Amygdala (tissue), 56 donors: ENCODE data around the gene P2RY11.
A peak's percentile ranks its signal among the peaks of the same experiment; 100 is the strongest.

ENCODE experiments used
- DNase-seq, 56 donors: peaks; one replicate each; lab custom pipeline; 2025; lab: John Stamatoyannopoulos, UW

P2RY11 gene

DNA sequence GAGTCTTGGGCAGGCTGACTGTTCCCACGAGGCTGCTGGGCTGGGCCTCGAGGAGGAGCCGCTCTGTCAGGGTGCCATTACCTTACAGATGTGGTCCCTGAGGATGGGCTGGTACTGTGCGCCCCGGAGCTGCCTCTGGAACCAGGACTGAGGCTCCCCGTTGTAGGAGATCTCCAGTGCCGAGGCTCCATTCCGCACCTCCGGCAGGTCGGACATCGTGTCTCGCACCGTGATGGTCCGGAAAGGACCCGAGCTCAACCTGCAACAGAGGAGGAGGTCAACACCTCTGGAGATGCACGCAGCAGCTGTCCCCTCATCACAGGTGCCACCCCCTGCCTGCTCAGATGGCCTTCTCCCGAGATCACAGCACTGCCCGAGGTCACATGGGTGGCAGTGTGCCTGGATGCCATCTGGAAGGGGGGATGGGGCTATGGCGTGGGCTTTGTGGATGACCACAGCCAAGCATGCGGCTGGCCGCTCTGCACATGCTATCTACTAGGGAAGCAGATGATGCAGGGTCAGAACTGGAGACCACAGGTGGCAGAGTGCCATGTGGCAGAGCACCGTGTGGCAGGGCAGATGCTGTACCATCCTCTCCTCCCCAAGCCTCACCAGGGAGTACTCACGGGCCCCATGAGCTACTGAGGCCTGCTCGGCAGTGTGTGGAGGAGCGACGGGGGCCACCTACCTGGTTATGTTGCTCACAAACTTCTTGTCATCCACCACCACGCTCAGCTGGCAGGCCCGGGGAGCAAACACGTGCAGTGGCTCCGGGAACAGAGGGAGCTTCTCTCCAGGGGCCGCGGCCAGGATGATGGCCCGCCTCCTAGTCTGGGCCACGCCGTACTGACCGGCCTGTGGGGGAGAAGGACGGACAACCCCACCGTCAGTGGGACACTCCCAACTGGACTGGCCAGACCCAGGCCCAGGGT is 26.5 kb downstream of the P2RY11 start:
- DNase-seq, result peak in 37 of 56 donors; percentile 1 to 83 (median 39)

DNA sequence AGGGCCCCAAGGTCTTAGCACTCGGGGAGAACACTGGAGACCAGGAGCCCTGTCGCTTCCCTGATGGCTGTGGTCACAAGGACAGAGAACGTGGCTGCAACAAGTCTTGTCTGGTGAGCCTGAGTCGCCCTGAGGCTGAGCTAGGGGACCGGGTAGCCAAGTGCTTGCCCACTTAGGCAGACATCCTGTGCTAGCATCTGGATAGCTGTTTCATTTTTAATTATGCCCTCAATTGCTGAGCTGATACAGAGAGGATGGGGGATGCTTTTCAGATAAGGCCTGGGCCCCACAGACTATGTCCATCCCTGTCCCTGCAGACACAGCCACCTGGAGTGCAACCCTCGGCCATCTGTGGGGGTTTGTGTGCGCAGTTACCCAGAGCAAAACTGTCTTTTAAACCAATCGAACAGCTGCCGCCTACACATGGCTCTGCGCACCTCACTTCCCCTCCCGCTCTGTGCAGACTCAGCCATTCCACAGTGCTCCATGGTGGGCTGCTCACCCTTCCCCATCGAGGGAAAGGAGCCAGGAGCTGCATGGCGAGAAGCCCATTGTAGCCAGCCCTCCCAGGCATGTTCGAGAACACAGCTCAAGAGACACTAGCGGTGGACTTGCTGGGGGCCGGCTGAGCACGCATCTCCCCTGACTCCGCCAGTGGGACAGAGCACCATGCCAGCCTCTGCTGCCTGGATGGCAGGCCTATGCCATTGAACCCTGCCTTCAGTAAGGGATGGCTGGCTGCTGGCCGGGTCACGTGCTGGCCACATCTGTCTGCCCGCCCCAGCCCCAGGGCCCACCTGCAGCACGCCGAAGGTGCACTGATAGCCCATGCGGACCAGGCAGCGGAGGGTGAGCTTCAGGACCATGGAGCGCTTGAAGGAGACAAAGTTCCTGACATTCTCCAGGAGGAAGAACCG is 27.6 kb downstream of the P2RY11 start:
- DNase-seq, result no peak

DNA sequence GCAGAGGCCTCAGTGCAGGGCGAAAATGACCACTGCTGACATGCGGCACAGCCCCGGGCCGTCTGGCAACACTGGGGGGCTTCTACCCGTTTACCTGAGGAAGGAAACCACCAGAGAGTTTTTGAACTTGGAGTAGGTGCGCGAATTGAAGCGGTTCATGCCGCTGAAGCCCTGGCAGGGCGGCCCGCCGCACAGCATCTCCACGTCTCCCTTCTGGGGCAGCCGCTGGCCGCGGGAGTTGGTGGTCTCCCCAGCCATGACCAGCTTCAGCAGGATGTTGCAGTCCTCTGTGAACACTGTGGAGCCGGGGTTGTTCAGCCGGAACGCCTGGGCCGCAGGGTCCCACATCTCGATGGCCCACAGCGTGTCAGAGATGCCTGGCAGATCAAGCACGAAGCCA is 28.5 kb downstream of the P2RY11 start:
- no peak for DNase-seq

DNA sequence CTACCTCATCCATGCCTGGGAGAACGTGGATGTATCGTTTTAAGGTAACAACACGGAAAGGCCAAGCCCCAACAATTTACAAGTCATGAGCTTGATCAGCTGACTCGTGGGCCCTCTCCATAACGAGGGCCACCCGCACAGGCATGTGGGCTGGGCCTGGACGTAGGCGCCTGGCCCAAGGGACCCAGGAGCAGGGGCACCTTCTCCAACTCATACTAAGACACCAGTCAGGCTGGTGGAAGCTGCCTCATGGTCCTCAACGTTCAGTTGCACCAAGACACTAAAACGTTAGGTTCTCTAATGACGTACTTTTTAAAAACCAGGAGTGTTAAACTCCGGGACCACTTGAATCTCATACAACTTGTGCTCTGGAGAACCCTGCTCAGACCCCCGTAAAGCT is 30.0 kb downstream of the P2RY11 start:
- DNase-seq, result no peak

DNA sequence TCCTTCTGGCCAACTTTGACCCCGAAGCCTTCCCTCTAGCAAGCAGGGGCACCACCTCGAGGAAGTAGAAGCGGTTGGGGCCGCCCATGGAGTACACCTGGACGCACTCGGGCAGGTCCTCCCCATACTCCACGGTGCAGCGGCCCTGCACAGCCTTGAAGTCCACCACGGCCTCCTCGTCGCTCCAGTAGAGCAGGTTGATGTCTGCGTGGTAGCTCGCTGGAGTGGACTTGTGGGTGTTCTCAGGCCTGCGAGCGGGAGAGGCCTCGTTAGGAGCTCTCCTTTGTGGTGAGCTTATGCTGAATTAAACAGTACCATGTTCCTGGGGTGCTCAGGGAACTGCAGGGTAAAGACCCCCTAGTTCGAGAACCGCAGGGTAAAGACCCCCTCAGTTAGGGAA is 30.5 kb downstream of the P2RY11 start:
- no peak for DNase-seq

DNA sequence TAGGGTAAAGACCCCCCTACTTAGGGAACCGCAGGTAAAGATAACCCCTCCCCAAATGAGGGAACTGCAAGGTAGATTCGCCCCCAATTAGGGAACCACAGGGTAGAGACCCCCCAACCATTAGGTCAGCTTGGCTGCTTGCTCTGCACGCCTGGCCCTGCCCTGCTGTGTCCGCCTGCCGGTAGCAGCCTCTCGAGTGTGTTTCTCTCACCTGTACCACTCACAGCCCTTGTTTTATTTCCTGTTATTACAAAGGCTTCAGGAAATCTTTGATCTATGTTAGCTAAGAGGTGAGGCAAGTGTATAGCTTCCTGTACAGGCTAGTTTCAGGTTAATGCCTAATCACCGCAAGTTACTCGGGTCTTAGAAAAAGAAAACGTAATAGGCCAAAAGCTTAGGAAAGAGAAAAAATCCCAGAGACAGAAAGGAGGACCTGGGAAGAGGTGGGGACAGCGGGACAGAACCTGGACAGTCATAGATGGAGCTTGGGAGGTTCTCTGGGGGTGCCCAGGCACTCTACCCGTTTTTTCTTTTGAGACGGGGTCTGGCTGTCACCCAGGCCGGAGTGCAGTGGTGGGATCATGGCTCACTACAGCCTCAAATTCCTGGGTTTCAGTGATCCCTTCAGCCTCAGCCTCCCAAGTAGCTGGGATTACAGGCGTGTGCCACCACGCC is 31.3 kb downstream of the P2RY11 start:
- DNase-seq, result no peak

DNA sequence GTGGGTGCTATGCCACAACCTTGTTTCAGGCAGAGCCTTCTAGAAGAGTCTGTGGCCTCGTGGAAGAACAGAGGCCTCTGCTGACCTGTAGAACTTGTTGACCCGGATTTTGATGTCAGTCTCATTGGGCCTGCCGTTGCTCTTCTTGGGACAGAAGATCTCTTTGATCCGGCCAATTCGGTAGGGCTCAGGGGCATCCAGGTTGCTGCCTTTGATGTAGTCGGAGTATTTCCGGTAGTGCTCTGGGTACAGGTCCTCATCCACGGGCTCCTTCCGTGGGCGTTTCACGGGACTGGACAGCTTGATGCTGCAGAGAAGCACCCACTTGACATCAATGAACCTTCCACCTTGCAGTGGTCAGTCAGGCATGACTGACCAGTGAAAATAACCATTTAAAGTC is 32.2 kb downstream of the P2RY11 start:
- no peak for DNase-seq

DNA sequence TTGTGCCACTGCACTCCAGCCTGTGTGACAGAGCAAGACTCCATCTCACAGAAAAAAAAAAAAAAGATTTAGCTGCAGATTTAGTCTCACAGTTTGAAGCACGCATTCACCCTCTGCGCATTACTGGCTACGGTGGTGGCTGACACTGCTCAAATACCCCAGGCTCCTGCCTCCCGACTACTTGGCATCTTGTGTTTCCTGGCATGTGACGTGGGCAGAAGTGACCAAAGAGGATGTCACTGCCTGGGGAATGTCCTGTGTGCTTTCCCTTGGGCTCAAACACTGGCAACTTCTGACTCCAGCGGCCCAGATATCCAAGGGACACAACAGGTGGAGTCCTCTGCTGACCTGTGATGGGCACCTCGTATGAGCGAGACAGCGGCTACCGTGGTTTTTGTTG is 32.9 kb downstream of the P2RY11 start:
- DNase-seq, result no peak

DNA sequence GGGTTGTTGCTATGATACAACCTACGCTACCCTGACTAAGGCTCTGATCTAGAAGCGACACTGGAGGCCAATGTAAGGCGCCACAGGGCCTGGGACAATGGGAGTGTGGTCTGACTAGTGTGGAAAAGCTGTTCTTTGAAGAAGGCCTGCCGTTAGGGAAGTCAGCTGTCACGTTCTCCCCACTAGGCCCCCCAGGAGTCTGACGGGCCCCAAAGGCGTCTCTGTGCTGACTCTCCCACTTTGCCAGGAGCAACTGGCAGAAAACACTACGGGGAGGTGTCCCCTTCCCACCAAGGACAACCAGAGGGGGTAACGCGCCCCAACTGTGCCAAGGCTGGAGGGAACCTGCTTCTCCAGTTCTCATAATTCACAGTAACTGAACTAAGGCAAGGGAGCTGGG is 33.5 kb downstream of the P2RY11 start:
- no peak for DNase-seq

DNA sequence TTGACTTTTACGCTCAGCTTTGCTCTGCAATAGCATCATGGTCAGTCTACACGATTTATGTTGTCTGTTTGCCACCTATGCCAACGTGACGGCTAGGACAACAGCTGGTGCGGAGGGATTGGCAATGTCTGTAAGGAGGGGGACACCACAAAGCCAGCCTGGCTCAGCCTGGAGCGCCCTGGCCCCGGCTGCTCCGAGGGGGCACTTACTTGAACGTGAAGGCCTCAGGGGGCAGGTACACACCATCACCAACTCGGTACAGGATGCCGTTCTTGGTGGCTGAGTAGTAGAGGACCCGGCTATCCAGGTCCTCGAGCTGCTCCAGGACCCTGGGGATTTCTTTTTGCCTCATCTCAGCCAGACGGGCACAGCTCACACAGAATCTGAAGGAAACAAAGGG is 34.6 kb downstream of the P2RY11 start:
- DNase-seq, result no peak

DNA sequence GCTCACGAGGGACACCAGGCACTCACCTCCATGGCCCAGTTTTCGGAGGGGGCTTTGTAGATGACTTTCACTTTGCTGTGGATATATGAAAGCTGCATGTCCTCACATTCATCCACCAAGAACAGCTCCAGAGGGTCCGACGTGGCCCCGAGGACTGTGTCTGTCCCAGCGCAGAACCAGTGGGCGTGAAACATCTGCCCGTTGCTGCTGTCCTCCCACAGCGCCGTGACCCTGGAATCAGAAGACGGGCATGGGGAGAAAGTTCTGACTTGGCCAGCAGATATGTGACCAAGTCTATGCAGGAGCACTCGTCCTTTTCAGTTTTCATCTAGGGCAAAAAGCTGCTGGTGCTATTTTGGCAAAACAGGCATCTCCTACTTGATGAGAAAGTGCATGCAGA is 37.9 kb downstream of the P2RY11 start:
- DNase-seq, result no peak

DNA sequence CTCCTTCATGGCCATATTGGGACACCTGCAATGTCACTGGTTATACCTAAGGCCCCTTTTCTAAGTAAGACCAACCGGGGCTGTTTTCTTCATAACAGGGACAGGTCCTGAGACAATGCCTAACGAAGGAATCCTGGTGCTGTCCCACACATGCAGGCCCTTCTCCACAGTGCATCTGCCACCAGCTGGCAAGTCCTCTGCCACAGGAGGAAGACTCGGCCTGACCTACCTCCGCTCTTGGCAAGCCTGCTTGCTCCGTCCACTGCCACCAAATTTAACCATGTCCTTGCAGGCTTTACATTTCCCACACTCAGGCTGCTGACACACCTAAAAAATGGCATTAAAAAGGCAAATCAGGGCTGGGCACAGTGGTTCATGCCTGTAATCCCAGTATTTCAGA is 40.0 kb downstream of the P2RY11 start:
- no peak for DNase-seq

DNA sequence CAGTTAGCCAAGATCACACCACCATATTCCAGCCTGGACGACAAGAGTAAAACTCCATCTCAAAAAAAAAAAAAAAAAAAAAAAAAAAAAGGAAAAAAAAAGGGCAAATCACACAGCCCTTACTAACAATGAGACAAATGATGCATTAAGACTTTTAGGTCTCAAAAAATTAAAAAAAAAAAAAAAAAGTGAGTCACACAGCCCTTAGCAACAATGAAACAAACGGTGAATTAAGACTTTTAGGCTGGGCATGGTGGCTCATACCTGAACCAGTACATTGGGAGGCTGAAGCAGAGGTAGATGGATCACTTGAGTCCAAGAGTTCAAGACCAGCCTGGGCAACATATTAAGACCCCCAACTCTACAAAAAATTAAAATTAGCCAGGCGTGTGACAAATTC is 40.6 kb downstream of the P2RY11 start:
- no peak for DNase-seq

DNA sequence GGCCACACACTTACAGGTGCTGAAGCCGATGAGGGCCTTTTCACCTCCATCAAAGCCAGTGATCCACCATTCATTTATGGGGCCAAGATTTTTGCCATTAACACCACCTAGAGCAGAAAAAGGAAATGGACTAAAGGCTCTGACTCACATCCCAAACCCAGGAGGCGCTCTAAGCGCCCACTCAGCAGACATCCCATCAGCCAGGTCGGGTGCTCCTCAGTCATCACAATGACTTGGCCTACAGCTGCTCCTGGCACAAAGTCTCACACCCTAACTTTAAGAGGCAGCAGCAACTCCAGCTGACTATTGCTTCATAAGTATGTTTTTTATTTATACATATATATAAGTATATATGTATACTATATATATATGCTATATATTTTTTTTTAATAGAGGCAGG is 44.3 kb downstream of the P2RY11 start:
- no peak for DNase-seq

DNA sequence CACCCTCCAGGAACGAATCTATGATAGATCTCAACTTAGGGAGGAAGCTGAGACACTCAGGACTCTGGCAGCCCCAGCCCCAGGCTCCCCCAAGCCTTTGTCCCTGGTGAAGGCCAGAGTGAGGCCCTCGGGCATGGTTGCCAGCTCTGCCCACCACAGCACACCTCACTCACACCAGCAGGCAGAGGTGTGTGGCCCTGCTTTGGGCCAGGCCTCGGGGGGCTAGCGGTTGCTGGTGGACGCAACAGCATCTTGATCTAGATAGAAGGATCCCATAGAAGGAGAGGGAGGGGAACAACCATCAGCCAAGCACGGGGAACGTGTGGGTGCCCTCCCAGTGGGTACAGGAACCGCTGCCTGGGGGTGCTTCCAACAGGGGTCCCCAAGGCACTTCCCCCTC is 46.6 kb downstream of the P2RY11 start:
- no peak for DNase-seq

DNA sequence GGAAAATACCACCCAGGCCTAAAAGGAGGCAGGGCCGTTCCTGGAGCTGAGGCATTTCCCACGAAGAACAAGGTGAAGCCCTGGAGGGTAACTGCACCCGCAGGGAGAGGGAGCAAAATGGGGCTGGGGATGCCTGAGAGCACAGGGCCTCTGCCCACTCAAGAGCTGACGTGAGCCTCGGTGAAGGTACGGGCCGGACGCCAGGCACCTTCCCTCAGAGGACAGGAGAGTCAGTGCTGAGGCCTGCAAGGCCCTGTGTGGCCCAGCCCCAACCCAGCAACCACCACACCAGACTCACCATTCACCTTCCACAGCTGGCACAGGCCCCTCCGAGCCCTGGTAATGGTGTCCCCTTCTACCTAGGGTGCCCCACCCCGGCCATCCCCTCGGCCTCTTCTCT is 47.0 kb downstream of the P2RY11 start:
- no peak for DNase-seq

DNA sequence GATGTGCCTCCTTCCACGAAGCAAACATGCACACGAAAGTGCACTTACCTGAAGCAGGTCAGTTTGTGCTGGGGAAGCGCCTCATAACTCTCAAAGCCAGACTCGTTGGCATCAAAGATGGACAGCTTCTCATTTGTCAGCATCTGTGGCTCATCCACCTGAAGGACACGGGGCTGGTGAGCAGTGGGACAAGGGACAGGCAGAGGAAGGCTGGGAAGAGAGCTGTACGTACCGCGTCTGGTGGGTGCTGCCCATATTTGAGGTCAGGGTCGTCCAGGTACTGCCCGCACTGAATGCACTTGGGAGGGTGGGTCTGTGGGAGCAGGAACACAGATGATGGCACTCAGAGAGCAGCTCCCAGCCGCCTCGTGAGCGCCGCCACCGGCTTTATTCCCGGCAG is 48.1 kb downstream of the P2RY11 start:
- DNase-seq, result no peak

DNA sequence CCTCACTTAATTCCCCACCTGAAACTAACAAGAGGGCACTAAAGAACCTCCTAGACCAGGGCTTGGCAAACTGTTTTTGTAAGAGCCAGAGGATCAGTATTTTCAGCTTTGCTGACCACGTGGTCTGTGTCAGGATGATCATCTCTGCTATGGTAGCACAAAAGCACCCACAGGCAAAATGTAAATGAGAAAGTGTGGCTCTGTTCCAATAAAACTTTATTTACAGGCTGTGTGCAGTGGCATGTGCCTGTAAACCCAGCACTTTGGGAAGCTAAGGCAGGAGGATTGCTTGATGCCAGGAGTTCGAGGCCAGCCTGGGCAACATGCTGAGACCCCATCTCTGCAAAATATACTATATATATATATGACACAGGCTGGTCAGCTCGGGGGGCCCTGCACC is 52.0 kb downstream of the P2RY11 start:
- DNase-seq, result no peak
